Caco-2 (cell line): ENCODE measurements around the gene HTR3E. TPM values are rescaled to one million over a fixed set of nuclear protein-coding genes. Genes with fewer than 3 reads are reported as not detected.

ENCODE experiments used
- BruUV-seq: library from RNA; stranded (reverse); fragments of 400-500 nt; replicated peaks from 2 replicates; lab custom pipeline; 2021; lab: Mats Ljungman, UMichigan
- CTCF ChIA-PET: fragments of 300-600 bp; sonication (Branson Sonifier 250); formaldehyde crosslinking; loops from one replicate; lab custom pipeline; 2022; ENCODE audit warnings: antibody characterized with exemption; lab: Charles Lee
- POLR2A ChIA-PET: fragments of 300-600 bp; sonication (Branson Sonifier 250); formaldehyde crosslinking; loops from one replicate; lab custom pipeline; 2022; ENCODE audit warnings: antibody characterized with exemption; lab: Charles Lee
- DNase-seq, 2 experiments: peaks; one replicate each; pipeline versions ENCODE4 v3.0.0 to v3.0.0-alpha.2; 2020 to 2022
- H3K27me3 ChIP-seq: replicated peaks from 2 replicates; pipeline ENCODE4 v1.6.0; 2011; ENCODE audit warnings: low read length; ENCODE audit not compliant: control insufficient read depth, insufficient read depth
- H3K36me3 ChIP-seq: 2 replicates; pipeline ENCODE4 v1.5.1; 2011; ENCODE audit warnings: low read length; ENCODE audit not compliant: control insufficient read depth, insufficient read depth
- H3K4me1 ChIP-seq: fragments of 250-450 bp; sonication (Bioruptor Pico); 2 replicates; pipeline ENCODE4 v1.5.1; 2020; ENCODE audit warnings: mild to moderate bottlenecking
- H3K4me3 ChIP-seq: 2 replicates; pipeline ENCODE4 v1.5.1; 2011; ENCODE audit warnings: low read depth, mild to moderate bottlenecking, control low read depth, low read length
- H3K9me3 ChIP-seq: fragments of 250-450 bp; sonication (Bioruptor Pico); 2 replicates; pipeline ENCODE4 v1.5.1; 2020; ENCODE audit warnings: mild to moderate bottlenecking, moderate library complexity
- H3K27ac Mint-ChIP-seq: one replicate; pipeline ENCODE4 v1.8.0; 2022; ENCODE audit warnings: mixed read lengths; ENCODE audit not compliant: unreplicated experiment
- H3K27me3 Mint-ChIP-seq: one replicate; pipeline ENCODE4 v1.8.0; 2022; ENCODE audit warnings: mixed read lengths; ENCODE audit not compliant: insufficient read depth, unreplicated experiment
- H3K36me3 Mint-ChIP-seq: one replicate; pipeline ENCODE4 v1.8.0; 2022; ENCODE audit warnings: mild to moderate bottlenecking, mixed read lengths; ENCODE audit not compliant: insufficient read depth, unreplicated experiment
- H3K4me1 Mint-ChIP-seq: one replicate; pipeline ENCODE4 v1.8.0; 2022; ENCODE audit warnings: low read depth, mixed read lengths; ENCODE audit not compliant: unreplicated experiment
- H3K4me3 Mint-ChIP-seq: one replicate; pipeline ENCODE4 v1.8.0; 2022; ENCODE audit warnings: mild to moderate bottlenecking, moderate library complexity, mixed read lengths; ENCODE audit not compliant: unreplicated experiment
- H3K9me3 Mint-ChIP-seq: one replicate; pipeline ENCODE4 v1.8.0; 2022; ENCODE audit warnings: mixed read lengths; ENCODE audit not compliant: unreplicated experiment
- intact Hi-C: fragments of 100-400 bp; cut with micrococcal nuclease; formaldehyde crosslinking; loops from one replicate; pipeline ENCODE4 v1.10.0; 2022; ENCODE audit not compliant: unreplicated experiment
- total RNA-seq: library from RNA; stranded (reverse); gene quantifications from 2 replicates; pipeline ENCODE4 v1.2.3, GENCODE V29; 2022
- TF ChIP-seq, protein P1 (sequence below), 2 experiments: fragments of 200-600 bp in 1 of 2; IDR thresholded peaks; 1 replicate in 1 of 2; 2 replicates in 1 of 2; pipeline versions ENCODE4 v1.5.1 to v1.8.0; 2011 to 2022; ENCODE audit warnings: antibody characterized with exemption in 1 of 2, control low read depth in 1 of 2, inconsistent platforms in 1 of 2, low read depth in 1 of 2, low read length in 1 of 2, mild to moderate bottlenecking in 1 of 2, moderate library complexity in 1 of 2; ENCODE audit not compliant: insufficient read depth in 1 of 2, severe bottlenecking in 1 of 2, unreplicated experiment in 1 of 2

HTR3E gene
- total RNA-seq, 1 experiment from 2014 or later = not detected

DNA sequence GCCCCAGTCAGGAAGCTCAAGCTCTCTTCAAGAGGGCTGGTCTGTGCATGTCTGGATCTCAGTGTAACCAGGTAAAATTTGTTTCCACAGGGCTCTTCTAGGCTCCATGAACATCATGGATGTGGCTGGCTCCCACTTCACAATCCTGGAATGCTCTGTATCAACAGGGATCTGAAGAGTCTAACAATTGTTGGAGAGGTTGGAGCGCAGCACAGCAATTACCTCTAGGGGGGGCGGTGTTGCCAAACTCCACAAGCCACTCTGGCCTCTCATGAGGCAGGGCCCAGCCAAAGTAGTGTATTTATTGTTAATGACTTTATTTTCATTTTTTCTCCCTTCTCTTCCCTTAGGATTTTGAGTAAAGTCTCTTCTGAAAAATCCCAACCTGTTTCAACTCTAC lies 32.1 kb downstream of the HTR3E start:
- no TSS peak for BruUV-seq
- no peak overlapping the region for H3K4me3 ChIP-seq
- TF ChIP-seq, protein P1, sequence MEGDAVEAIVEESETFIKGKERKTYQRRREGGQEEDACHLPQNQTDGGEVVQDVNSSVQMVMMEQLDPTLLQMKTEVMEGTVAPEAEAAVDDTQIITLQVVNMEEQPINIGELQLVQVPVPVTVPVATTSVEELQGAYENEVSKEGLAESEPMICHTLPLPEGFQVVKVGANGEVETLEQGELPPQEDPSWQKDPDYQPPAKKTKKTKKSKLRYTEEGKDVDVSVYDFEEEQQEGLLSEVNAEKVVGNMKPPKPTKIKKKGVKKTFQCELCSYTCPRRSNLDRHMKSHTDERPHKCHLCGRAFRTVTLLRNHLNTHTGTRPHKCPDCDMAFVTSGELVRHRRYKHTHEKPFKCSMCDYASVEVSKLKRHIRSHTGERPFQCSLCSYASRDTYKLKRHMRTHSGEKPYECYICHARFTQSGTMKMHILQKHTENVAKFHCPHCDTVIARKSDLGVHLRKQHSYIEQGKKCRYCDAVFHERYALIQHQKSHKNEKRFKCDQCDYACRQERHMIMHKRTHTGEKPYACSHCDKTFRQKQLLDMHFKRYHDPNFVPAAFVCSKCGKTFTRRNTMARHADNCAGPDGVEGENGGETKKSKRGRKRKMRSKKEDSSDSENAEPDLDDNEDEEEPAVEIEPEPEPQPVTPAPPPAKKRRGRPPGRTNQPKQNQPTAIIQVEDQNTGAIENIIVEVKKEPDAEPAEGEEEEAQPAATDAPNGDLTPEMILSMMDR (IDR thresholded peaks at IDR 0.05; ENCODE audit: insufficient read depth in 1 of 2, low read depth in 1 of 2, low read length in 1 of 2, severe bottlenecking in 1 of 2, unreplicated experiment in 1 of 2) = peak; percentile 38 to 41
- no peaks in the 10 kb centered on the region for H3K4me1 Mint-ChIP-seq
- H3K9me3 Mint-ChIP-seq = no peaks in the 10 kb centered on the region
- H3K36me3 ChIP-seq = no peaks in the 10 kb centered on the region
- intact Hi-C loops = no loop called here
- no peaks in the 10 kb centered on the region for H3K9me3 ChIP-seq
- no peak overlapping the region for H3K27ac Mint-ChIP-seq
- peak; percentile 59 to 62 for DNase-seq
- H3K27me3 ChIP-seq = no peaks in the 10 kb centered on the region
- H3K27me3 Mint-ChIP-seq = no peaks in the 10 kb centered on the region
- H3K4me1 ChIP-seq = no peaks in the 10 kb centered on the region
- H3K4me3 Mint-ChIP-seq = no peak overlapping the region
- H3K36me3 Mint-ChIP-seq = peaks cover 3% of the 10 kb centered on the region
- POLR2A ChIA-PET = interaction anchor here (0.6 kb wide), 1 partner anchor 25 kb away, joined by 12 read pairs; no protein-coding TSS in a partner anchor
- CTCF ChIA-PET = interaction anchor here (0.5 kb wide), 1 partner anchor 100 kb away, joined by 4 read pairs; no protein-coding TSS in a partner anchor

DNA sequence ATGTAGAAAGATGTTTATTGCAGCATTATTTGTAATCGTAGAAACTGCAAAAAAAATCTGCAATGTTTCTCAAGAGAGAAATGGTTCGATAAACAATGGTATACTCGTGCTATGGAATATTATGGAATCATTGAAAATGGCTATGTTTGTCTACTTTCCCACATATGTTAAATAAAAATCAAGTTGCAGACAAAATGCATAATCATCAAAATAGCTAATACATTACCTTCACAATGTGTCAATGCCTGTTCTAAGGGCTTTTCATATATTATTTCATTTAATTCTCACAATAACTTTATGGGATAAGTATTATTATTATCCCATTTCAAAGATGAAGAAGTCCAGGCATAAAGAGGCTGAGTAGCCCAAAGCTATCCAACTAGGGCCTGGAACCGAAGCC lies 36.1 kb downstream of the HTR3E start:
- intact Hi-C loops = loop anchor here (5.0 kb wide), 2 partner anchors 39 to 236 kb away; partner anchors contain the start of gene AP2M1
- peak overlapping the region; percentile 93 for H3K27ac Mint-ChIP-seq
- Histone ChIP-seq H3K4me3 (no peak overlapping the region), H3K36me3 (no peaks in the 10 kb centered on the region), H3K27me3 (no peaks in the 10 kb centered on the region), H3K9me3 (no peaks in the 10 kb centered on the region), H3K4me1 (peaks cover 9% of the 10 kb centered on the region; the same call in 1 of the 2 replicates)
- H3K4me3 Mint-ChIP-seq = peak overlapping the region; percentile 98
- H3K9me3 Mint-ChIP-seq = no peaks in the 10 kb centered on the region
- POLR2A ChIA-PET = no interaction called here
- peaks cover 7% of the 10 kb centered on the region for H3K4me1 Mint-ChIP-seq
- TF ChIP-seq, protein P1 (IDR thresholded peaks at IDR 0.05; ENCODE audit: insufficient read depth in 1 of 2, low read depth in 1 of 2, low read length in 1 of 2, severe bottlenecking in 1 of 2, unreplicated experiment in 1 of 2) = no peak
- H3K27me3 Mint-ChIP-seq = no peaks in the 10 kb centered on the region
- DNase-seq = no peak
- H3K36me3 Mint-ChIP-seq = peaks cover 11% of the 10 kb centered on the region
- CTCF ChIA-PET = no interaction called here
- BruUV-seq = no TSS peak

DNA sequence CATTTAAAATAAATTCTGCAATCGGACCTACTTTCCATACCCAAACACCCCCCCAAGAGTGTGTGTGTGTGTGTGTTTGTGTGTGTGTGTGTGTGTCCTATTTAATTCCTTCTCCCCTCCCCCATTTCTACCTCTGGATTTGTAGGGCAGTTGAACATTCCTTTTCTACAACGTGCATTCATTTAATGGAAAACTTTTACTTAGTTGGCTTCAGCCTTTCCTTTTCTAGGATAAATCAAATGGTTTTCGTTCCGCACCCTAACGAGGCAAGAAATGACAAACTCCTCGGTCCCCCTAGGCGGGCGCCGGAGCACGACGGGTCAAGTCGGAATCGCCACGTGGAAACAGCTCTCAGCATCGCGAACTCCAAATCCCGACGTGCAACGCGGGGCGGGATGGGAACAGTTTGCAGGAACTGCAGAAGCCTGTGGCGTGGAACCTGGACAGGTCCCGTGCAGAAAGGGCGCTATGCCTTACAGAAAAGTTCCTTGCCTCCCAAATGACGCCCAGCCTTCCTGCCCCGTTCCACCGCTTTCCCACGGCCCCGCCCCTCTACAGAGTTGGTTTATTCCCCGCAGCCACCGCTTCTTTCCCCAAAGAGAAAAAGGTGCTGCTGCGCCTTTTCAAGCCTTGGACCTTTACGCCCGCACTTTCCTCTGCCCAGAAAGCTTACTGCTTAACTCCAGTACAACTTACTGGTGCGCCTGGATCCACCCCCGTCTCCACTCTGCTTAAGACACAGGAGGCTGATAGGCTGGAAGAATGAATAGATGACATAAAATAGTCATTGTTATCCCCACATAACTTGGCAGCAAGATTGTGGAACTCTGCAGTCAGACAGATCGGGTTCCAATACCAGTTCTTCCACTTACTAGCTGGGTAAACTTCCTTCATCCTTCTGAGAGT lies 37.2 kb downstream of the HTR3E start:
- peaks cover 11% of the 10 kb centered on the region for H3K36me3 Mint-ChIP-seq
- peak; percentile 88 to 92 for DNase-seq

More for the DNA sequence above, 37.2 kb downstream of the HTR3E start:
- Mint-ChIP-seq H3K4me1 (peaks cover 7% of the 10 kb centered on the region), H3K9me3 (no peaks in the 10 kb centered on the region), H3K27me3 (no peaks in the 10 kb centered on the region), H3K27ac (peak overlapping the region; percentile 93), H3K4me3 (peak overlapping the region; percentile 98)
- H3K27me3 ChIP-seq = no peaks in the 10 kb centered on the region
- POLR2A ChIA-PET = interaction anchor here (0.6 to 1.3 kb wide), 5 partner anchors 22 to 124 kb away, joined by 3 to 10 read pairs (median 3); no protein-coding TSS in a partner anchor
- no peaks in the 10 kb centered on the region for H3K9me3 ChIP-seq
- TF ChIP-seq, protein P1 (IDR thresholded peaks at IDR 0.05; ENCODE audit: insufficient read depth in 1 of 2, low read depth in 1 of 2, low read length in 1 of 2, severe bottlenecking in 1 of 2, unreplicated experiment in 1 of 2) = no peak
- CTCF ChIA-PET = interaction anchor here (1.0 to 1.3 kb wide), 3 partner anchors 11 to 238 kb away, joined by 3 to 4 read pairs (median 3); no protein-coding TSS in a partner anchor
- intact Hi-C loops = loop anchor here (1.0 to 5.0 kb wide), 4 partner anchors 23 to 237 kb away; partner anchors contain the start of gene AP2M1
- BruUV-seq = no TSS peak
- H3K4me3 ChIP-seq = peak overlapping the region; percentile 78
- no peaks in the 10 kb centered on the region for H3K36me3 ChIP-seq
- peaks cover 9% of the 10 kb centered on the region; the same call in 1 of the 2 replicates for H3K4me1 ChIP-seq
